Posterior vena cava (tissue), 2 donors: ENCODE results near the gene MELK. TPM values are rescaled to one million over a fixed set of nuclear protein-coding genes. Genes with fewer than 3 reads are reported as not detected.

Source experiments
- DNase-seq: peaks from one replicate; pipeline ENCODE4 v3.0.0-alpha.2; 2020; ENCODE audit warnings: low spot score
- intact Hi-C, 2 donors: fragments of 100-400 bp; cut with DNase I; formaldehyde crosslinking; loops; one replicate each; pipeline versions ENCODE4 v1.14.1 to v1.14.2; 2022 to 2023
- total RNA-seq, 2 donors: library from RNA; stranded (reverse); fragmentation: NEBNext Ultra II Directional; extraction: Animal tissue kit (Norgen Biotek cat#: 25700); gene quantifications; one replicate each; pipeline ENCODE4 v1.2.1, GENCODE V29; 2021
- donor health status: DM: yes; HTN: yes; CAD: no.
- donor health status: DM: yes; HTN: yes; CAD: no.

Gene MELK
- total RNA-seq, 2 donors from 2014 or later, result 0.52 to 0.88 TPM

DNA sequence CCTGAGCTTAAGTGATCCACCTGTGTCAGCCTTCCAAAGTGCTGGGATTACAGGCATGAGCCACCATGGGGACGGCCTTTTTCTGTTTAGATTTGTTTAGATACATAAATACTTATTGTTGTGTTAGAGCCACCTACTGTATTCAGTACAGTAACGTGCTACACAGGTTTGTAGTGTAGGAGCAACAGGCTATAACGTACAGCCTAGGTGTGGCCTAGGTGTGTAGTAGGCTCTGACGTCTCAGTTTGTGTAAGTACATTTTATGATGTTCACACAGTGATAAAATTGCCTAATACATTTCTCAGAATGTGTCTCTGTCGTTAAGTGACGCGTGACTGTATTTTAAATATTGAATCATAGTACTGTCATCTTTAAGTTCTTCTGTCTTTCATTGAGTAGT, 84.1 kb downstream of the MELK start:
- intact Hi-C loops, result no loop called here

DNA sequence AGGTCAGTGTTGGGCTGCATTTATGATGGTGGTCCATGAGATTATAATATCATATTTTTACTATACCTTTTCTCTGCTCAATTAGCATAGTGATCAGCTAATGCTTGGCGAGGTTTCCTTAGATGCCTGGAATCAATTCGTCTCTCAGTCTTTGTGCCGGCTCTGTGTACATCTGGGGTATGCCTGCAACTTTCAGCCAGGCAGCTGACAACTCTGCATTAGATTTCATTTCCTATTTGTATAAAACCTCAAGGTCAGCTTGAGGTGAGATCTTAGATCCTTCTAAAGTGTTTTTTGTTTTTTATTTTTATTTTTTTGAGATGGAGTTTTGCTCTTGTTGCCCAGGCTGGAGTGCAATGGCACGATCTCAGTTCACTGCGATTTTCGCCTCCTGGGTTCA, 86.8 kb downstream of the MELK start:
- no peak for DNase-seq
- intact Hi-C loops, result no loop called here

More for the DNA sequence above, 84.1 kb downstream of the MELK start:
- no peak for DNase-seq

DNA sequence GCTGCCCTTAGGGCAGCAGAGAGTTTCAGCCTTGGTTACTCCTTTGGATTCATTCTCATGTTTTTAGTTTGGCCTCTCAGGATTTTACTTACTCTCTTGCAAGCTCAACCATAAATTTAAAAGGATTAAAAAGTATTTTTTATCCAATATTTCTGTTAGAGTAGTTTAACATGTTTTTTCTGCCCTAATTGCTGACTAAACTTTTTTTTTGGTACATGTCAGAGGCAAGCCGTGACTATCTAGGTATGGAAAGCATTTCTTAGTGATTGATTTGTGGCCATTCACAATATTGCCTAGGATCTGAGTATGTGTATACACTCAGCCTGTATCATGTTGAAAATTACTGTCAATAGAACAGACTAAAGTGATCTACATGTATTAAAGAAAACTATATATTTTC, 92.1 kb downstream of the MELK start:
- DNase-seq, result no peak

DNA sequence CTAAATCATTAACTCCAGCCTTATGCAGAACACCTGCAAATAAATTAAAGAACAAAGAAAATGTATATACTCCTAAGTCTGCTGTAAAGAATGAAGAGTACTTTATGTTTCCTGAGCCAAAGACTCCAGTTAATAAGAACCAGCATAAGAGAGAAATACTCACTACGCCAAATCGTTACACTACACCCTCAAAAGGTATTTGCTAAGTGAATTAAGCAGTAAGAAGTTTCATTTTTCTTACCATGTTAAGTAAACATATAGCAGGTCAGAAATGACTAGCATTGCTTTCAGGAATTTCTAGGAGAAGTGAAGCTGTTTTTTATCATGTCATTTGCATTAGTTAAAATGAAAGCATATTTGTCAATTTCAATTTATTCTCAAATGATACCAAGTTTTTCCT, 92.7 kb downstream of the MELK start:
- intact Hi-C loops, result no loop called here
- DNase-seq, result no peak

More for the DNA sequence above, 92.1 kb downstream of the MELK start:
- intact Hi-C loops, result no loop called here

DNA sequence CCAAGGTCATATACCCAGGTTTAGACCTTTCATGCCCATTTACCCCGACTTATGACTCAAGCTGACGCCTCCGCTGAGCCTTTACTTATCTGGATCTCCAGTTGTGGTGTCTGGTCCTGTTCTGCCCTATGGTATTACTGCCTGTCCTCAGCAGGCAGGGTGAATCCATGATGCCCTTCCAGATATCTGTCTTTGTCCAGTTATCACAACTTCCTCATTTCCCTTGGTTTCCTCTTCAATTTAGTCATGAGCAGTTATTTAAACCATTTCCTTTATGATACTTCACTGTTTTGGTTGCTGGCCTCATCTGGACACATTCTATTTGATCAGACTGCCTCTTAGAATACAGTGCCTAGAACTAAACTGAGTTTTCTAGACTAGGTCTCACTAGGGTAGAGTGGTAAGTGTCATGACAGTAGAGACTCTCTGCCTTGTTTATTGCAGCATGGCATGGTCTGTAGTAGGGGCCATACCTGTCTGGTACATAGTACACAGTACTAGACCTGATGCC, 93.3 kb downstream of the MELK start:
- DNase-seq, result no peak
- intact Hi-C loops, result no loop called here

DNA sequence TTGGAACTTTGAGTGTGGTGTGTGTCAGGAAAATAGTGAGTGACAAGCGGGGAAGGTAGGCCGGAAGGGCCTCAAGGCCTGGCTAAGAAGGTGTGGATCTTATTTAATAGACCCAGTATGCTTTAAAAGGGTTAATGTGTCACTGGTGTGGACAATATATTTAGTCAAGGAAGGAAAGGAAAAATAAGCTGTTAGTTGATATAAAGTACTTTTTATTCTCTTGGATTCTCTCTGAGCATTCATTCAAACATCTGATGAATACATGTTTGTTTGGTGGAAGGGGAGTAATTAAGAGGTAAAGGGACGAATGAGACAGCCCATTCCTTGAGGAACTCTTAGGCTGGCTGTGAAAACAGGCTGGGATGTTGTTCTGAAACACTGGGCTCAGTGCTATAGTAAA, 98.9 kb downstream of the MELK start:
- DNase-seq, result no peak
- intact Hi-C loops, result no loop called here

DNA sequence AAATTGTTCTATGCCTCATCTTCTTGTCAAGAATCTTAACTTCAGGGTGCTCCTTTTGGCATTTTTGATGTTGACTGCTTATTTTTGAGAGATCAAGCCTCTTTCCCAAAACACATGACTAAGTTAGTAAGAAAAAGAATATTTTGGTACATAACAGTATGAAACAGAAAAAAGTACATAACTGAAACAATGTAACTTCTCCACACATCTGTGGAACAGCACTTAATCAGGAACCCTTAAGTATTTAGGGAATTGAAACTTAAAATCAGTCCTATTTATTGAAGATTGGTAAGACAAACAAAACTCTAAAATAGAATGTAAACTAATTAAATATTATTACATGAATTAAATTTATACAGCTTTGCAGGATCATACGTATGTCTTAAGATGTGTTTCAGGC, 103.4 kb downstream of the MELK start:
- DNase-seq, result no peak
- intact Hi-C loops, result no loop called here

DNA sequence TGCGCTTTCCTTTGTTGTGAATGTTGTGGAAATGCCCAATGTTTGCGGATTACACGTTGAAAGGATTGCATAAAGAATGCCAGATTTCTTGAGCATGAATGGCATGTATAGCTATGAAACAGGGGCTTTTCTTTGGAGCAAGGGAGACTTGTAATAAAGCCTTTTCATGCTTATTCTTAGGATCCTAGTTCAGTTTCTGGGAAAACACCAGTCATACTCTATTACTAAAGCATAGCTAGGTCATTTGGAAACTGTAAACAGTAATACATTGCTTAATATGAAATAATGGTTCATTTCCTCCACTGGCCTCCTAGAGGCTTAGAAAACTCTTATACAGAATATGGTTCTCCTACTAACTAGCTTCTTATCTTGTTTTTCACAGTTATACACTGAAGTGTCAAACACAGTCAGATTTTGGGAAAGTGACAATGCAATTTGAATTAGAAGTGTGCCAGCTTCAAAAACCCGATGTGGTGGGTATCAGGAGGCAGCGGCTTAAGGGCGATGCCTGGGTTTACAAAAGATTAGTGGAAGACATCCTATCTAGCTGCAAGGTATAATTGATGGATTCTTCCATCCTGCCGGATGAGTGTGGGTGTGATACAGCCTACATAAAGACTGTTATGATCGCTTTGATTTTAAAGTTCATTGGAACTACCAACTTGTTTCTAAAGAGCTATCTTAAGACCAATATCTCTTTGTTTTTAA, 104.2 kb downstream of the MELK start:
- intact Hi-C loops, result no loop called here
- DNase-seq, result no peak

DNA sequence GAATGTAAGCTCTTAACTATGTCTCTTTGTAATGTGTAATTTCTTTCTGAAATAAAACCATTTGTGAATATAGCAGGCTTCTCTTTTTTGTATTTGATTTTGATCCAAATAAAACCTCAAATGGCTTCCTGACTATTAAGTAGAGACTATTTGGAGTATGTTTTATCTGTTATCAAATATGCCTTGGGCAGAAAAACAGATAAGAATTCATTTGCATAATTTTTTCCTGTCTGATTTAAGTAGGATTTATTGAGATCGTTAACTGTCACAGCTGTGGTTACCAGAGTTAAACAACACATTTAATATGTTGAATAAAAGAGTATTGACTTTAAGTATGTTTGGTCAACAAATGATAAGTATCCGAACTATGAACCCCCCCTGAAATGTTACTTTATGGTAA, 104.9 kb downstream of the MELK start:
- DNase-seq, result no peak
- intact Hi-C loops, result no loop called here

DNA sequence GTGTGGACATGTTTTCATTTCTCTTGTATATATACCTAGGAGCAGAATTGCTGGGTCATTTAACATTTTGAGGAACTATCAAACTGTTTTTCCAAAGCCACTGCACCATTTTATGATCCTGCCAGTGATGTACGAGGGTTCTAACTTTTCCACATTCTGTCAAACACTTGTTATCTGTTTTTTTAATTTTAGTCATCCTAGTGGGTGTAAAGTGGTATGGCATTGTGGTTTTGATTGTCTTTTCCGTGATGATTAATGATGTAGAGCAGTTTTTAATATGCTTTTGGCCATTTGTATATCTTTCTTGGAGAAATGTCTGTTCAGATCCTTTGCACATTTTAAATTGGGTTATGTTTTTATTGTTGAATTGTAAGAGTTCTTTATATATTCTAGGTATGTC, 107.0 kb downstream of the MELK start:
- intact Hi-C loops, result no loop called here

DNA sequence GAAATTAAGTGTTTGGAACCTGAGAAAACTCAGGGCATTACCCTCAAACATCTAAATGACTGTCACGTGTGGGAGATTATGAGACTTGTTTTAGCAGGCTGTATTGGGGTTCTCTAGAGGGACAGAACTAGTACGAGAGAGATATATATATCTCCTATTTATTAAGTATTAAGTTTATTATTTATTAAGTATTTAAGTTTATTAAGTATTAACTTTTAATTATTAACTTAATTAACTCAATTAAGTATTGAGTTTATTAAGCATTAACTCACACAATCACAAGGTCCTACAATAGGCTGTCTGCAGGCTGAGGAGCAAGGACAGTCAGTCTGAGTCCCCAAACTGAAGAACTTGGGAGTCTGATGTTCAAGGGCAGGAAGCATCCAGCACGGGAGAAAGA, 113.8 kb downstream of the MELK start:
- intact Hi-C loops, result no loop called here
- no peak for DNase-seq

More for the DNA sequence above, 107.0 kb downstream of the MELK start:
- no peak for DNase-seq

DNA sequence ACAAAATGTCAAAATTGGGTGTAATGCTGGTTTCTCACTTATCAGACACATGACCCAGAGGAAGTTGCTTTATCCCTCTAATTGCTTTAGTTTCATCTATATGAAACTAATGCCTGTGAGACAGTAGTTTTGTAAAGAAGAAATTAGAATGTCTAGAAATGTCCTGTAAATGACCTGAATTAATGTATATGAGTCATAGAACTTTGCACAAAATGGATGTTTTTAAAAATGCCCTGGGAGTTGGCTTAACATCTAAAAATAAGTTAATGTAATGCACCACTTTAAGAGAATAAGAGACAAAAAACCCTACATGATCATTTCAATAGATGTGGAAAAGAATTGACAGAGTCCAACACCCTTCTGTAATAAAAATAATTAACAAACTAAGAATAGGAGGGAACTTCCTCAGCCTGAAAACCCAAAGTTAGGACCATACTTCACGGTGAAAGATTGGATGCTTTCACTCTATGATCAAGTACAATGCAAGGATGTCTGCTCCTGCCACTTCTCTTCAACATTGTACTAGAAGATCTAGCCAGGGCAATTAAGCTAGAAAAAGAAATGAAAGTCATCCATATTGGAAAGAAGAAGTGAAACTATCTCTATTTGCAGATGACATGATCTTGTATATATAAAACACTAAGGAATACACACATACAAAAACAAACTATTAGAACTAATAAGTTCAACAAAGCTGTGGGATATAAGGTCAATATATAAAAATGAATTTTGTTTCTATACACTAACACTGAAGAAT, 117.9 kb downstream of the MELK start:
- intact Hi-C loops, result no loop called here
- no peak for DNase-seq

DNA sequence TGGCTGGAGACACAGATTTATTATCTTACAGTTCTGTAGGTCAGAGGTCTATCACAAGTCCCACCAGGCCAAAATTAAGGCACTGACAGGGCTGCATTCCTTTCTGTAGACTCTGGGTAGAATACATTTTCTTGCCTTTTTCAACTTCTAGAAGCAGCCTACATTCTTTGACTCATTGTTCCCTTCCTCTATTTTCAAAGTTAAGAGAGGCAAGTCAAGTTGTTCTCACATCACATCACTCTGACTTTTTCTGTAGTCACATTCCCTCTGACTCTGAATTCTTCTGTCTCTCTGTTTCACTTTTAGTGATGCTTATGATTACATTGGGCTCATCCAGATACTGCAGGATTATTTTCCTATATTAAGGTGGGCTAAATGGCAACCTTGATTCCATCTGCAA, 119.0 kb downstream of the MELK start:
- no peak for DNase-seq
- intact Hi-C loops, result no loop called here

DNA sequence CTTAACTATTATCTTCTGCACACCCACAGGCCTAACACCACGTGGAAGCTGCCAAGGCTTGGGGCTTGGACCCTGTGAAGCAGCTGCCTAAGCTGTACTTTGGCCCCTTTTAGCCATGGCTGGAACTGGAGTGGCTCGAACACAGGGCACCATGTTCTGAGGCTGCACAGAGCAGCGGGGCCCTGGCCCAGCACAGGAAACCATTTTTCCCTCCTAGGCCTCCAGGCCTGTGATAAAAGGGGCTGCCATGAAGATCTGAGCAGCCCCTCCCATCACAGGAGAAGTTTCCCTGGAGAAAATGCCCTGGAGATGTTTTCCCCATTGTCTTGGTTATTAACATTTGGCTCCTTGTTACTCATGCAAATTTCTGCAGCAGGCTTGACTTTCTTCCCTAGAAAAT, 126.3 kb downstream of the MELK start:
- intact Hi-C loops, result no loop called here
- DNase-seq, result no peak

DNA sequence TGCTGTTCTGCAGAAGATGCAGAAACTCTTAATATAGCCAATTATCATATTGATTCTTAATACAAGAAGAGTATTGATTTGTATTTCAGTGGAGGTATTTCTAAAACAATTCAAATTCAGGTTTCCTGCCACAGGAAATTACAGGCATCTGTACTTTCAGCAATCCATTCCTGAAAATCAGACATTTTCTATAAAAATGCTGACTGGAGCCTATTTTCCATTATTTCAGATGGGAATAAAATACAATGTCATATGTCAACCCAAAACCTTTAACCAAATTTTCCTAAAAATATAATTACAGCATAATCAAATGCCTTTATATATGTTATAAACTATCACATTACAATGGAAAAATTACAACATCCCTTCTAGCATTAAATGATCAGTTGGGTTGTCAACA, 131.5 kb downstream of the MELK start:
- intact Hi-C loops, result no loop called here
- no peak for DNase-seq

DNA sequence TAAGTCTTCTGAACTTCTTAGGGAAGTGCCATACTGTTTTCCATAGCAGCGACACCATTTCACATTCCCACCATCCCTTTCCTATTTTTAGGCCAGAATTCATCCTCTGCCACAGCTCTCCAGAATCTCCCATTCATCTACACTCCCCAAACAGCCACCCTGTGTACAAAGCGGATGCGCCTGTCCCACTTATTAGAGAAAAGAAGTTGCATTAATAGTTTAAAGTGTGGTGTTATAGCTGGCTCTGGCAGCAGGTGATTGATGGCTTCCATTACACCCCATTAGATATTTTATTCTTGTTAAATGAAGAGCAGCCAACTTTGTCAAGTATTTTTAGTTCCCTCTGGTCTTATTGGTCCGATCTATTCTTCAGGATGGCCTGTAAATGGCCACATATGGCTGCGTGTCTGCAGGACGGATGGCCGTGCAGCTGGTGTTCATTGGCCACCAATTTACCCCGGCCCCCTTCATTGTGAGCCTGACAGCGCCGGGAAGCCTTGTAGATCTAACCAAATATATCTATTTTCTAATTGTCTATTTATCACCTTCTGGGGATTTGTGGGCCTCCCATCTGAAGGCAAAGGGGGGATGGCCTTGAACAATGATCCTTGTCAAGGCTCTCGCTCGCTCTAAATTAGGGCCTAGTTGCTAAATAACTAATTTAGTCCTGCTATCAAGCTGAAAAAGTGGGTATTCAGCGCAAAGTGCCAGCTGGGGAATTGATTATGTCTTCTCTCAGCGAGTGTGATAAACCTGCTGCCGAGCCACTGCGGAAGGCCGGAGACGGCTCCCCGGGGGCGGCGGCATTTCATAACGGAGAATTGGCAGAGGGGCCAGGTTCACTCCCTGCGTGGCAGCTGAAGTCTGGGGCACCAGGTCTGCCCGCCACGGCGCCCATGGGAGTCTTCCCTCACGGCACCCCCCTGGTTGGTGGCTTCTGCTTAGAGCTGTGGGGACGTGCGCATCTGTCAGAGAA, 141.1 kb downstream of the MELK start:
- intact Hi-C loops, result no loop called here
- DNase-seq, result no peak

DNA sequence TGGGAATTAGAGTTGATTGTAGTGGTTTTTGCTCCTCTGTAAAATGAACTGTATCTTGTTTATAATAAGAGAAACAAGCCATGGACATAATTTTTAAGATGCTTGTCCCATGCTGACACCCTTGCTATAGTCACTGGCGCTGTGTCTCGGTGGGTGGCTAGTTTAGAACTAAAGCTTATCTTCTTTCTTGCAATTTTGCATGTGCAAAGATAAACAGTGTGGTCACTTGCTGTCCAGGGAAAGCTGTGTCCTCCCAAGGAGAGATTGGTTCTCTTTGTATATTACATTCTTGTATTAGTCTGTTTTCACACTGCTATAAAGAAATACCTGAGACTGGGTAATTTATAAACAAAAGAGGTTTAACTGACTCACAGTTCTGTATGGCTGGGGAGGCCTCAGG, 143.8 kb downstream of the MELK start:
- no peak for DNase-seq
- intact Hi-C loops, result no loop called here

DNA sequence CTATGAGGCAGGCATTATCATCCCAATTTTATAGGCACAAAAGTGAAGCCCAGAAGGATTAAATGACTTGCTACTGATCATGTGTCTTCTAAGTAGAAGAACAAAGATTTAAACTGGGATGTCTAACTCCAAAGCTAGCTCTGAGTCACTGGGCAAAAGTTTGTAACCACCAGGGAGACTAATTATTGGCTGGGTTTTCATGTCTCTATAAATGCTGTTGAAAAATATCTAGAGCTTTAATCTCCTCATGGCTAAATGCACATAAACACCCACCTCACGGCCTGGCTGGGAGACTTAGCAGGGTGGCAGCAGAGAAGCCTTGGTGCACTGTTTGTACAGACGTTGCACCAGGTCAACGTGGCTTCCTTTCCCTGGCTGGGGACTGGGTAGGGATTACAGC, 144.6 kb downstream of the MELK start:
- no peak for DNase-seq
- intact Hi-C loops, result no loop called here

DNA sequence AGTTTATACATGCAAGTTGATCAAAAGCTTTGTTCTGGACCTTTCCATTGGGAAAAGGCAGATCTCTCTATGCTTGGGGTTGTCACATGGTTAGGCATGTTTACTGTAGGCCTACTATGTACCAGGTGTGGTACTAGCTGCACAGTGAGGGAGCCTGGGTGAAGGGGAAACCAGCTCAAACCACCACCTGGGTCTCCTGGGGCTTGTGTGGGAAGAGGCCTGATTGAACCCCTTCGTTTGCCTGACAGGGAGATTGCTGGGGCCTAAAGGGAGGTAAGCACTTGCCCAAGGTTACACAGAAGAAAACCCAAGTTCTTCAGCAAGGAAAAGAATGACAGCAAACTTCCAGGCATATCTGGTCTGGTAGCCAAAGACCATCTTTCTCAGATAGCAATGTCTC, 145.9 kb downstream of the MELK start:
- DNase-seq, result no peak
- intact Hi-C loops, result no loop called here

DNA sequence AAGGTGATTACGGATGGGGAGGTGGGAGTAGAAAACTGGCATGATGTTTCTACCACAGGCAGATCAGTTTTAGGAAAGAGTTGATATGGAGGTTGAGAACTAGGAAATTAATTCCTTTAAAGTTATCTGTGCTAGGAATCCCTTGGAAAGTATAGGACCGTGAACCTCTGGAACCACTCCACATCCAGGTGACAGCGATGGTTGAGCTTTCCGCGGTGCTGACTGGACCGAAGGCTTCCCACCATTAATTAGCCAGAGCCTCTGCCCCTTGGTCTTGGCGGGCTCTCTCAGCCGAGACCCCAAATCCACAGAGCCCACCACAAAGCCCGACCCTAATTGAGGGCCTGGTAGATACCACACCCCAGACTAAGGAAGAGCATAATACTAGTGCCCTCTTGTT, 147.3 kb downstream of the MELK start:
- DNase-seq, result no peak
- intact Hi-C loops, result no loop called here
